CD4-positive, alpha-beta T cell treated with Interleukin-17A for 4 hours (primary cell): ENCODE measurements around the gene HPGD.

Experiments
- DNase-seq: peaks from one replicate; pipeline ENCODE4 v3.0.0-alpha.2; 2020; ENCODE audit warnings: mixed read lengths

Gene HPGD

GRCh38 chr4:174467107-174467506 is 55.2 kb downstream of the HPGD start:
- no peak for DNase-seq

DNA sequence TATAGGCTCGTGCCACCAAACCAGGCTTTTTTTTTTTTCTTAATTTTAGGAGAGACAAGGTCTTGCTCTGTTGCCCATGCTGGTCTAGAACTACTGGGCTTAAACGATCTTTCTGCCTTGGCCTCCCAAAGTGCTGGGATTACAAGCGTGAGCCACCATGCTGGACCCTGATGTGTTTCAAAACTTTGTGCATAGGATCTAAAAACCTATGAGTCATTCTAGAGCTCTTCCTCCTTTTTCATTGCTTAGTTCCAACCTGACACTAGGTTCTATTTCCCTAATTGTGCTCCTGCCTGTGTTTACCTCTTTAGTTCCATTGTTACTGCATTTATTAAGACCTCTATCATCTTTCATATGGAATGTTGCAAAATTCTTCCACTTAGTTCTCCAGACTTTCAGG is 57.3 kb downstream of the HPGD start:
- no peak for DNase-seq

GRCh38 chr4:174461466-174462106 is 60.7 kb downstream of the HPGD start:
- no peak for DNase-seq

GRCh38 chr4:174460684-174461083 is 61.6 kb downstream of the HPGD start:
- DNase-seq = no peak

DNA sequence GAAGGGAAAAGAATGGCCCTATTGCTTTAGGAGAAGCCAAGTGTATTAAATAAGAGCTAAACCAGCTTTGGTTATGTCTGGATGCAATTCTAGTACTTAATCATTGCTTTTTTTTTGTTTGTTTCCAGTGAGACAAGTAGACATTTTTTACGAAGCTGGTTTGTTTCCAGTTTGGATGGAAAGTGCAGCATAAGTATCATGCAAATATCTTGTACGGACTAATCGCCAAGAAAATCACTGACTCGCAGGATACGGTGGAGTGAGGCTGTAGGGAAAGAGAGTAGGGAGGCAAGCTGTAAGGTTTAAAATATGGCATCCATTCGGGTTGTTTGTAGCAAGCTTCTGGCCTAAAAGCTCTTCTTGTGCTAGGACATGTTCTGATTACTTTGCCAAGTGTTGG is 64.8 kb downstream of the HPGD start:
- no peak for DNase-seq

DNA sequence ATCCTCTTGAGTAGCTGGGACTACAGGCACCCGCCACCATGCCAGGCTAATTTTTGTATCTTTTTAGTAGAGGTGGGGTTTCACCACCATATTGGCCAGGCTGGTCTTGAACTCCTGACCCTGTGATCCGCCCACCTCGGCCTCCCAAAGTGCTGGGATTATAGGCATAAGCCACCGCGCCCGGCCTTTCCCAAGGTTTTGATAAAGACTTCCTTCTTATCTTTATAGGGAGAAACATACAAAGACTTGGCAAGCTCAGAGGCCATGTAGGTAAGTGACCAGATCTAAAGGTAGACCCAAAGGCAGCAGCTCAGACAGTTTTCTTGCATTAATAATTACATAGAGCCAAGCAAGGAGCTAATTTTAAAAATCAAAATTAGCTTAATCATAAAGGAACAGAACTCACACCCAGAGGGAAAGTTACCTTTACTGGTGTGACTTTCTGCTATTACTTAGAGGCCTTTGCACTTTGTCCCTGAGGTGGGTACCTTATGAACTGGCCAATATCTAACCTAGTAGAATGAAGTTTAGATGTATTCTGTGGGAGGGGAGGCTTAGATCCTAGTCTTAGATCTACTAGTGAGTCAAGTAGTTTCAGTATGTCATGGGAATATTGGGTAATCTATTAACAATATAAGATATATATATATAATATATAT is 67.3 kb downstream of the HPGD start:
- no peak for DNase-seq

GRCh38 chr4:174451718-174452296 is 70.5 kb downstream of the HPGD start:
- no peak for DNase-seq

DNA sequence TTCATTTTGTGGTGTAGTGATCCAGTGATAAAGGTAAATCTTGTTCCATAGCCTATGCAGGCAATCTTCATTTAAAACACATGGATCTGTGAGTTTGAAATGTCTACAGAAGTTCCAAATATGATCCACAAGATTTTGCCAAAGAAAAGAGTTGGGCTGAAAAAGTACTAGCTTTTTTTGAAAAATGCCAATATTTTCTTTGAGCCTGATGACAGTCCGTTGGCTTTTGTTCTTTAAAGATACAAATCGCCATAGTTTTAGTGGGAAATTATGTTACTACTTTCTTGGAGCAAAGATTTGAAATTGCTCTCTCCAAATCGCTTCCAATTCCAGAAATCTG is 71.5 kb downstream of the HPGD start:
- DNase-seq = no peak

DNA sequence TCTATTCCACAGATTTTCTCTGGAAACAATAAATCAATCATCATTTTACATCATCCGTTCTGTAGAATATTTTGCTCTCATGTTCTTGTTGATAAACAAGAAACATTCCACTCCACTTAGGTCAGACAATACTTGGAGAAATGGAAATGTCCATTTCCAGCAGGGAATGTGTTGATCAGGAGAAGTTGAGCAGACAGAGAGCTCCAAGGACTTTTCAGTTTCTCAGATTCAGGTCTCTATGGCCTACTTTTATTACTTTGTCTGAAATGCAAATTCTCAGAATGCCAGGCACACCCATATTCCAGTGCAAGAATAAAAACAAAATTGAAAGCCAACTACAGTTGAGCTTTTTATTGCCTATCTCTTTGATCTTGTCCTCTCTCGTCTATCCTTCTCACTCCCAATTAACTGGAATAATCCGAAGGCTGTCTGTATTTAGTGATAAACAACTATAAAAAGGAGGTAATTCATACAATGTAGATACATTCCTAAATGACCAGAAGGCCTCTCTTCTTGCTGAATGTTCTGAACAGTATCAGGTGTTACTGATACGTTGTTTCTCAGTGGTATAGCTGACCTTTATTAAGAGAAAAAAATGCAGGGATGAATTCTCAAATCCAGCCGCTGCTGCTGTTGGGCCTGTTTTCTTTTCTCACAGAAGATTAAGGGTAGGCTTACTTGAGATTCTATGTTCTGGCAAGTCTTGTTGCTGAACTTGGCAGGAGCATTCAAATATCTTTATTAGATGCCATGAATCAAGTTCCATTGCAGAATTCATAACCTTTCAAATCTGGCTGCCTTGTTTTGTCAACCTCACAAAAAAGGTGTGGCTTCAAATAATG is 72.1 kb downstream of the HPGD start:
- no peak for DNase-seq

DNA sequence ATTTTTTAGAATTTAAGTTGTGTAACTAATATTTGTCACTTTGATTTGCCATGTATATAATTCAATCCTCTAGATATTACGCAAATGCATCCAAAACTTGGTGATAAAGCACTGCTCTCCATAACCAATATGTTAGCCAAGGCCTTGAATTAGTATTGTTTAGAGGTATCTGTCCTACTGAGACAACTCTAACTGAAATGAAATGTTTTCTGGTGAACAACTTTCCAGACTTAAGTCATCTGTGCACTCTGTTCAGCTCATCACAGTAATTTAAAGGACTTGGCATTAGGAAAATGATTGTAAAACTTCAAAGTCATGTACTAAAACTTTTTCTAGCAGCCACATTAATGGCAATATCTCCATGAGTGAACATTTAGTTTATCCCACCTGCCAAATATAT is 73.1 kb downstream of the HPGD start:
- DNase-seq = no peak

- DNase-seq = no peak
These were observed 77.9 kb downstream of the HPGD start for GRCh38 chr4:174444390-174444789.
